Stimulated activated CD4-positive, alpha-beta T cell treated with anti-CD3 and anti-CD28 coated beads, Interleukin-4, amount 100 ng/mL, for 4 hours (primary cell): ENCODE results near the gene FLT3.

Source experiments
- DNase-seq, 2 experiments: peaks; one replicate each; pipeline ENCODE4 v3.0.0-alpha.2; 2020

Gene FLT3

GRCh38 chr13:28001049-28001448 lies 99.3 kb downstream of the FLT3 start:
- no peak for DNase-seq

GRCh38 chr13:28000567-28000966 lies 99.8 kb downstream of the FLT3 start:
- DNase-seq, result no peak

- DNase-seq, result no peak
These were observed 102.4 kb downstream of the FLT3 start for GRCh38 chr13:27997904-27998522.

GRCh38 chr13:27991881-27992280 lies 108.5 kb downstream of the FLT3 start:
- DNase-seq, result no peak

GRCh38 chr13:27988520-27988919 lies 111.9 kb downstream of the FLT3 start, which contains the start of gene URAD:
URAD (minus strand) TSS chr13:27988693; CDS start chr13:27988637, 56 bp downstream.
- DNase-seq, result no peak

- DNase-seq, result no peak
These were observed 114.8 kb downstream of the FLT3 start for GRCh38 chr13:27985600-27985999.

GRCh38 chr13:27982361-27982760 lies 118.0 kb downstream of the FLT3 start:
- DNase-seq, result no peak

GRCh38 chr13:27981006-27981708 lies 119.2 kb downstream of the FLT3 start:
- DNase-seq, result no peak

GRCh38 chr13:27980280-27980998 lies 119.9 kb downstream of the FLT3 start:
- no peak for DNase-seq

GRCh38 chr13:27979765-27980279 lies 120.6 kb downstream of the FLT3 start:
- no peak for DNase-seq

GRCh38 chr13:27979001-27979643 lies 121.3 kb downstream of the FLT3 start:
- DNase-seq, result no peak

GRCh38 chr13:27978301-27978968 lies 121.9 kb downstream of the FLT3 start:
- no peak for DNase-seq

GRCh38 chr13:27977476-27978300 lies 122.7 kb downstream of the FLT3 start:
- DNase-seq, result no peak

GRCh38 chr13:27976362-27977091 lies 123.8 kb downstream of the FLT3 start:
- no peak for DNase-seq

- no peak for DNase-seq
These were observed 124.6 kb downstream of the FLT3 start for GRCh38 chr13:27975564-27976361.

GRCh38 chr13:27973961-27974662 lies 126.3 kb downstream of the FLT3 start:
- no peak for DNase-seq

- DNase-seq, result no peak
These were observed 127.1 kb downstream of the FLT3 start for GRCh38 chr13:27973291-27973690.

GRCh38 chr13:27972478-27972820 lies 127.9 kb downstream of the FLT3 start:
- DNase-seq, result no peak

GRCh38 chr13:27971776-27972477 lies 128.4 kb downstream of the FLT3 start:
- DNase-seq, result no peak
